ENCODE results near the gene COBLL1.

Gene COBLL1

DNA sequence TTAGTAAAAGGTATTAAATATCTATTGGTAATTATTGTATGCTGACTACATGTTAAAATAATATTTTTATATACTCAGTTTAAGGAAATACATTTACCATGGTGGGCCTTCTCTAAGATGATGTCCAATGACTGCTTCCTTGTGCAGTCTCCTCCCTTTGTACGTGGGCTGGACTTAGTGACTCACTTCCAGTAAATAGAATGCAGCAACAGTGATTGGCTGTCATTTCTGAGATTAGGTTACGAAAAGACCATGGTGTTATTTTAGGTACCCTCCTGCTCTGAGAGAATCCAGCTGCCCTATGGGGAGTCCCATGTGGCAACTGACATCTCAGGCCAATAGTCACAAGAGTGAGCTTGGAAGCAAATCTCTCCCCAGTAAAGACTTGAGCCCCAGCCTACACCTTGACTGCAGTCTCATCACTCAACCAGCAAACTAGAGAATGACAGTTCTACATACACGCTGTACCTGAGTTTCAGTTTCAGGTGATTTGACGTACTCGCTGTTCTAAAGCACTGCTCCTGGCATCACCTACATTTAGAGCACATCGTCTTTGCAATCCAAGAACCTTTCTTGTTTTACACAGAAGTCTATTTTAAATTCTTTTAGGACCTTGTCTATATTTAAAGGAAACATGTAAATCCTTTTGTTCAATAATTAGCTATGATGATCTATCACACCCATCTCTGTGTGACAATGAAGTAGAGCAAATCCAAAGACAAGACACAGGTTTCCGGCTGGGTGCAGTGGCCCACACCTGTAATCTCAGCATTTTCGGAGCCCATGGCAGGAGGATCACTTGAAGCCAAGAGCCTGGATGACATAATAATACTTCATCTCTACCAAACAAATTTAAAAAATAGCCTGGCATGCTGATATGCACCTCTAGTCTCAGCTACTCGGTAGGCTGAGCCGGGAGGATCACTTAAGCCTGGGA lies 87.2 kb downstream of the COBLL1 start:
- no peak for DNase-seq

- no peak for DNase-seq
Observed at GRCh38 chr2:164752956-164753355, 88.7 kb downstream of the COBLL1 start.

DNA sequence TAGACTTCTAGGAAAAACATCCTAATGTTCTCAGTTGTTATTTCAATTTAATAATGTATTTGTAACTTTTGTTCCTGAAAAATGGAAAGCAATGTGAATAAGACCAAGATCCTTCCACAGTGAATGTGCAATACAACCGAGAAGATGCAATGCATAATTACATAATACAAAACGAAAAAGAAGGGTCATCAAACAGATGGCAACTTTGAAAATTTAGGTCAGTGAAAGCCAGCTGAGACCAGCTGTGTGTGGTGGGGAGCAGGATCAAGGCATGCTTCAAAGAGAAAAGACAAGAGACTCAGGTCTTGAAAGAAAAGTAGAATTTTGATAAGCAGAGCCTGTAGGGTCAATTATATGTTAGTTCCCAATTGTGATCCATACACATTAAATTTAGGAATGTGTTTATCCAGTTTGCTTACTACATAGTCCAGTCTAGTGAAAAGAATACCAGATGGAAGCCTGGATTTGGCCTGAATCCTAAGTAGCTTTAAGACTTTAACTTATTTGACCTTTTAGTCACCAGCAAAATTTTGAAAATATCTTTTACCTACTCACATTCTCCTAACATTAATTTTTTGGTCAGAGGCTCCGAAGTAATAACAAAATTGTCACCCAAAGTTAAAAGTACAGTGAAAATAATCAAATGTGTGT lies 93.7 kb downstream of the COBLL1 start:
- DNase-seq = peak; percentile 14

- DNase-seq = no peak
Observed at GRCh38 chr2:164747140-164747539, 94.5 kb downstream of the COBLL1 start.

GRCh38 chr2:164746713-164747112 lies 94.9 kb downstream of the COBLL1 start:
- DNase-seq = no peak

DNA sequence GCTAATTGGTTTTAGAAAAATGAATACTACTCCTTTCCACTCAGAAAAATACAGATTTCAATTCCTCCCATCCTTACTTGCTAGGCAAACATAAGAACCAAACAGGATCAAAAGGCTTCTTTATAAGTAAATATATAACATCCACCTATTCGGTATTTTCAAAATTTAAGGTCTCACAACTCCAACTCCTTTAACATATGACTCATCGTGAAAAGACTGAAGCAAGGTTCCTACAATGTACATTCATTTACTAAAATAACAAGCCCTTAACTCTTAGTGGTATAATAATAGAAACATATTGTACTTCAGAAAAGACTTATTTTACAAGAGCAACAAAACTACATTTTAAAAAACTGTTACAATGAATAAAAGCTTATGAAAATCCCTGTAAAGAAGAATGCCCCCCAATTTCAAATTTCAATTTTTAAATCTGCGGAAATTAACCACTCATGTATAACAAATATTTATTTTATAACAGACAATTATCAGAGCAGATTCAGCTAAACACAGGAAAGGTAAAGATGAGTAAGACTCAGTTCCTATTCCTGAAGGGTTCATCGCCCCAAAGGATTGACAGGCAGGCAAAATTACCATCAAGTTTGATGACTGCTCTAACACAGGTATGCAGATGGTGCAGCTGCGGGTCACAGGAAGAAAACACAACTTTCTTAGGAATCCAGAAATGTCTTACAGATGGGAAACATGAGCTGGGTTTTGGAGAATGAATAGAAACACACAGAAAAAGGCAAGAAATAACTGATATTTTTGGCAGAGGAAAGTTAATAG lies 96.4 kb downstream of the COBLL1 start:
- DNase-seq = no peak

DNA sequence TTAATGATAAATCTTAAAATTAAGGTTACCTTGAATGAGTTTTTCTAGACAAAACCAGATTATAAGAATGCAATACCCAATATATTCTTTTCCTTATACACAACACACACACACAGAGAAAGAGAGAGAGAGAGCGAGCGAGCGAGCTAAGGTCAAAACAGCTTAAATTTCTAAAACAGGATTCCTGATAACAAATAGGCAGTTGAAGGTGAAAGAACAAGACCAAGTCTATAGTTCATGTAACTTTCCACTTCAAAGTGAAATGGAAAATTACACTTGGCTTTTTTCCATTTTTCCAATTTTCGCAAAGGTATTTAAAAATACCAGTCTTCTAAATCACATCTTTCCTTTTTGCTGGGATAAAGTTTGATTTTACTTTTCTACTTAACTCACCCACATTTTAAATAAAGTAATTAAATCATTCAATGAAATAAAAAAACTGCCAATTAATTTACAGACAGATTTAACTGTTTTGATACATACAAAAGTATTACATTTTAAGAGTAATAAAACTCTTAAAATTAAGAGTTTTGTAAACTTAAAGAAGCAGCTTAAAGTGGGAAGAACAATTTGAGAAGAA lies 98.8 kb downstream of the COBLL1 start:
- DNase-seq = no peak

GRCh38 chr2:164739966-164740365 lies 101.7 kb downstream of the COBLL1 start:
- DNase-seq = no peak

DNA sequence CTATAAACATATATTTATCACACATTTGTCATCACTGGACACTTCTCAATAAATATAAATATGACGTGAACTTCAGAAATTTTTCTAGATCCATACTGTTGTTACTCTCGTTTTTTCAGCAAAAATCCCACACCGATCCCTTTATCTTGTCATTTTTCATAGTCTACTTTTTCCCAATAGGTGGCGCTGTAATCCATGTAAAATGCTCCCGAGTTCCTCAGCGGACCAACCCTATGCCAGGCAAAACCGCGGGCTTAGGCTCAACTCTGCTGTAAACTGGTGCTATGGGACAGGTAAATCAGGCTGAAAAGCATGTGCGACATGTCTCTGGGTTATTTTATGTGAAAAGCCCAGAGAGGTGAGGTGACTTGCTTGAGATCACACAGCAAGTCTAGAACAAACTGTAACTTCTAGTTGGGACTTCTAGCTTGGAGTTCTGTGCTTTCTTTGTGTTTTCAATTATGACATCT lies 104.0 kb downstream of the COBLL1 start:
- peak; percentile 80 for DNase-seq

- no peak for DNase-seq
Observed at GRCh38 chr2:164735309-164735919, 106.2 kb downstream of the COBLL1 start.

DNA sequence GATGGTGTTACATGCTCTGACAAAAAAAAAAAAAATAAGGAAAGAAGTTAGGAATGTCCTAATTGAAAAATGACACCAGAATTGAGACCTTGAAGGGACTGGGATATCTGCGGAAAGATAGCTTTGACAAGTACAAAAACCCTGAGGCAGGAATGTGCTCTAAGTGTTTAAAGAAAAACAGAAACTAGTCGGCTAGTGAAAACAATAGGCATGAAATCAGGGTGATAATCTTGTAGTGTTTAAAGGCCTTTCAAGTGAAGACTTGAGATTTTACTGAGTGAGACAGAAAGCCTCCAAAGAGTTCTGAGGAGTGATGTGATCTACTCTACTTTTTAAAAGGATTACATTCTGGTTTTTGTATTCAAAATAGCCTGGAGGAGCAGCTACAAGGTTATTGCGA lies 107.4 kb downstream of the COBLL1 start:
- DNase-seq = no peak

GRCh38 chr2:164725542-164725941 lies 116.1 kb downstream of the COBLL1 start:
- DNase-seq = no peak

GRCh38 chr2:164722616-164723338 lies 118.8 kb downstream of the COBLL1 start:
- DNase-seq = no peak

GRCh38 chr2:164721430-164721829 lies 120.2 kb downstream of the COBLL1 start:
- DNase-seq = no peak

- no peak for DNase-seq
Observed at GRCh38 chr2:164719996-164720941, 121.4 kb downstream of the COBLL1 start.

GRCh38 chr2:164717000-164717803 lies 124.4 kb downstream of the COBLL1 start:
- peak; percentile 40 for DNase-seq

GRCh38 chr2:164714471-164714870 lies 127.2 kb downstream of the COBLL1 start:
- DNase-seq = no peak

DNA sequence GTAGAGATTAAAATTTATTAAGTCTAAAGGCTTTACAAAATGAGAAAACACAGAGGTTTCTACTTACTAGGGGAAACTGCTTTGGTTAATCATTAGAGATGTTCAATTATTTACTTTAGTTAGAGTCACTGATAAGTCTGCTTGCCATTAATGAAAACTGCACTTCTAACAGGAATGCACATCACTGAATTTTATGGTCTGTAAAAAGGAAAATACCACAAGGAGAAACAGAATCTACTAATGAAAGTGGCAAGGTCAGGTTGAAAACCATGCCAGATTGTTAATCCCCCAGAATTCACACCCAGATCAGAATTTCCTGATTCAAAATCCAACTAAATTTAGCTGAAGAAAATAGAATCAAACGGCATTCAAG lies 129.9 kb downstream of the COBLL1 start:
- no peak for DNase-seq
